ENCODE data around the gene BAHD1.

The BAHD1 gene

DNA sequence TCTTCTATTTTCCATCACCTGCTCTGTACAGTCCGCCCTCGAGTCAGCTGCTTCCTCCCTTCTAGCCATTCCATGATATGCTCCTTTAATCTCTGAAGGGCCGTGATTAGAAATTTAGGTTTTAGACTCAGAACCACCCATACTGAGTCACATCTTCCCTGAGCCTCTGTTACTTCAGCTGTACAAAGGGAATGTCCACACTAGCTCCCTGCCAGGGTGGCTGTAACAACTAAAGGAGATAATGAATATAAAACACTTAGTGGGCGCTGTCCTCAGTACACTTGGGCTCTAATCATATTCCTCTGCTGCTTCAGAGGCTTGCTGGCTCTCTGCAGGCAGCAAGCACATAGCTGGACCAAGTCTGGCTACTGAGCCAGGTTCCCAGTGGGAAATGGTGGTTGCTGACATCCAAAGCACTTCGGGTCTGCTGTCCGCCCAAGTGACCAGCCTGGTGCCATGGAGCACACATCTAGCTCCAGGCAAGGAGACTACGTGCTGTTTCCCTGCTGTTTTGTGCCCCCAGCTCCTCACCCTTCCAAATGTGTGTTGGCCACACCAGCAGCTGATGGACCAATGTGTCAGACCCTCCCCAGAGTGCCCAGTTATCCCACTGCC lies 29.1 kb downstream of the BAHD1 start:
- no peak for DNase-seq

- DNase-seq, result peak; percentile 80
Observed at GRCh38 chr15:40470423-40471104, 29.8 kb downstream of the BAHD1 start, which contains the start of gene CHST14. CHST14 (plus strand) TSS chr15:40470984; CDS start chr15:40471214, 230 bp downstream.

- peak; percentile 76 for DNase-seq
Observed at GRCh38 chr15:40471105-40471807, 30.5 kb downstream of the BAHD1 start.

- no peak for DNase-seq
Observed at GRCh38 chr15:40471808-40472150, 31.0 kb downstream of the BAHD1 start.

GRCh38 chr15:40472171-40472727 lies 31.5 kb downstream of the BAHD1 start:
- DNase-seq, result no peak

GRCh38 chr15:40474581-40474980 lies 33.8 kb downstream of the BAHD1 start:
- DNase-seq, result no peak

DNA sequence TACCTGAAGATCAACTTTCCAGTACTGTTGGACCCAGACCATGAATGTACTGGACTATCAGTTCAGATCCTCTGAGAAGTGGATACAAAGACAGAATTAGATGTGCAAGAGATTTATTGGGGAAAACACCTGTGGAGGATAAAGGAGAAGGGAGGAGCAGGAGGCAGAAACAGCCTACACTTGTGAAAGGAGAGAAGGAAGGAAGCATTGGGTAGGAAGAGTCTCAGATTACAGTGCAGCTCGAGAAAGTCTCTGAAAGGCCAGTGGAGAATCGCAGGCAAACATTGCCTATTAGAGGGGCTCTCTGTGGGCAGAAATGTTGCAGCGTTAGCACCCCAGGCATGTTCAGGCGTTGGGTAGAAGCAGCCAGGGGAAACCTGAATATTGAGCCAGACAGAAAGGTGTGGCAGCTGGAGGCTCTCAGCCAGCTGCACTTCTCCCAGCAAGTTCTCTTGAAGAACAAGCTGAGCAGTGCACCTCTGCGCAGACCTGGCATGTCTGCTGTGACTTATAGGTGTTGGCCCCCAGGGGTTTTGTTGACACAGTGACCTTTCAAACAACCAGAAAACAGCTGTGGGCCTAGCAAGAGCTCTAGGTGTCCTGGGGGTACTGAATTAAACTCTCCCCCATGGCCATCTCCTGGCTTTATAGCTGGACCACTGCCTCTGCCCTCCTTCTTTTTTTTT lies 37.0 kb downstream of the BAHD1 start:
- no peak for DNase-seq

- no peak for DNase-seq
Observed at GRCh38 chr15:40479024-40479423, 38.3 kb downstream of the BAHD1 start.

DNA sequence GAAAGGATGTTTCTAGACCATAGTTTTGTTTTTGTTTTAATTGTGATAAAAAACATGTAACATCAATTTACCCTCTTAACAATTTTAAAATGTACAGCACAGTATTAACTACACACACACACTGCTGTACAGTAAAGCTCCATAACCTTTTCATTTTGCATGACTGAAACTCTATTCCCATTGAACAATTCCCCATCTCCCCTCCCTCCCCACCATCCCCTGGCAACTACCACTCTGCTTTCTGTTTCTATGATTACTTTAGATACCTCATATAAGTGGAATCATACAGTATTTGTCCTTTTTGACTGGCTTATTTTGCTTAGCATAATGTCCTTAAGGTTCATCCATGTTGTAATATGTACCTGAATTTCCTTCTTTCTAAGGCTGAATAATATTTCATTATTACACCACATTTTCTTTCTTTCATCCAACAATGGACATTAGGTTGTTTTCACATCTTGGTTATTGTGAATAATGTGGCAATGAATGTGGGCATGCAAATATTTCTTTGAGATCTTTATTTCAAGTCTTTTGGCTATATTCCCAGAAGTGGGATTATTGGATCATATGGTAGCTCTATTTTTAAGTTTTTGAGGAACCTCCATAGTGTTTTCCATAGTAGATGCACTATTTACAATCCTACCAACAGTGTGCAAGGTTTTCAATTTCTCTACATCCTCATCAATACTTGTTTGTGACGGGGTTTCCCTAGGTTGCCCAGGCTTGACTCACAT lies 40.8 kb downstream of the BAHD1 start:
- no peak for DNase-seq

DNA sequence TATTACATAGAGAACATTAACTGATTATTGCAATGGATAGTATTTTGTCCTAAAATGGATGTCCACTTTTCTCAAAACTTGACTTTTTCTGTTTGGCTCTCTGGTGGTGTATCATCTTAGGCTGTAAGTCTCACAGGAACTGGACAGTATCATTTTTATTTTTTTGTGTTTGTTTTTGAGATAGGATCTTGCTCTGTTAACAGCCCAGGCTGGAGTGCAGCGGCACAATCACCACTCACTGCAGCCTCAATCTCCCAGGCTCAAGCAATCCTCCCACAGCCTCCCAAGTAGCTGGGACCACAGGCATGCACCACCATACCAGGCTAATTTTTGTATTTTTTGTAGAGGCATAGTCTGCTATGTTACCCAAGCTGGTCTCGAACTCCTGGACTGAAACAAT lies 43.2 kb downstream of the BAHD1 start:
- DNase-seq, result no peak

GRCh38 chr15:40486066-40486770 lies 45.5 kb downstream of the BAHD1 start:
- no peak for DNase-seq

- no peak for DNase-seq
Observed at GRCh38 chr15:40487816-40488682, 47.3 kb downstream of the BAHD1 start.

DNA sequence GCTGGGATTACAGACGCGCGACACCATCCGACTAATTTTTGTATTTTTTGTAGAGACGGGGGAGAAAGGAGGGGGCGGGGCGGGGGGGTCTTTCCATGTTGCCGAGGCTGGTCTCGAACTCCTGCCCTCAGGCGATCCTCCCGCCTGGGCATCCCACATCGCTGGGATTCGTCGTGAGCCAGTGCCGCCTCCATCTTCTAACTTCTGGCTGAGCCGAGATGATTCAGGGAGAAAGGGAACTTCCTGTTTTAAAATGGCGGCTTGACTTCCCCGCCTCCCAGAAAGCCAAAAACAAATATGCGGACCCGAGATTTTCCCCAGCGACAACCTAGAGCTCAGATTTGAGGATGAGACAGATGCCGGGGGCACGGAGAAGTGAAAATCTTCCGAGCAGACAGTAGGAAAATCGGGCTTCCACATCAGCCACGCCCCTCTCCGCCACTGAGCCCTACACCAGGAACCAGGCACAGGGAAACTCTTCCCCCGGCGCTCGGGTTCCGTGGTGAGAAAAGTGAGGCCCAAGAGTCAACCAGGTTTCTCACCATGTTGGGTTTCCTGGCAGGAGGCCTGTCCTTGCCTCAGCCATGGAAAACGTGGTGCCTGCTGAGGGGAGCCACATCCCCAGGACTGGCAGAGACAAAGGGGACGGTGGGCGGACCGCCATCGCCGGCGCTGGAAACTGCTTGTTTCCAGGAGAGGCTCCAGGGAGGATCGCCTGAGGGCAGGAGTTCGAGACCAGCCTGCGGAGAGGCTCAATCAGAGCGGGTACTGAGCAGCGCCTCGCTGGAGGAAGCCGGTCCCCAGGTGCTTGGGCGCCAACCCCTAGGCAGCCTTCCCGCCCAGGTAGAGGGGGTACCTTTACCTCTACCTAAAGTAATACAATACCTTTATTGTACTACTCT lies 48.8 kb downstream of the BAHD1 start:
- DNase-seq, result no peak

GRCh38 chr15:40493089-40493840 lies 52.5 kb downstream of the BAHD1 start:
- DNase-seq, result no peak

- no peak for DNase-seq
Observed at GRCh38 chr15:40495516-40495915, 54.8 kb downstream of the BAHD1 start.

GRCh38 chr15:40498418-40498817 lies 57.7 kb downstream of the BAHD1 start:
- DNase-seq, result no peak

DNA sequence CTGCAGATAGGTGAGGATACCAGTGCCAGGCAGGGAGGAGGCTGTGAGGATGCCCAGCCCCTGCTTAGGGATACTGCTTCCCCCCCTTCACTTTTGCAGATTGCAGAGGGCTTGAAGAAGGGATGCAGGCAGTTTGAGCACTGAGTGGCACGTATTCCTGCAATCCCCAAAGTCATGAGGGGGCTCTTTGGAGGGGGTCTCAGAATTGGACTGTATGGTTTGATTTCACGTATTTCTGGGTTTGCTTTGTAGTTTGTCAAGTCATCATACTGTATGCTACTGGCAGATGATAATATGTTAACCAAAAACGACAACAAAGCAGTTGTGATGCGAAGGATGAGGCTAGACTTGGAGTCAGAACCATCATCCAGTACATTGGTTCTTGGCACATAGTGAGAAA lies 58.1 kb downstream of the BAHD1 start:
- no peak for DNase-seq

- DNase-seq, result no peak
Observed at GRCh38 chr15:40499931-40500330, 59.2 kb downstream of the BAHD1 start.

Measured in right forelimb (tissue), 1 donor.